GM23338 (cell line): ENCODE measurements around the gene FDXACB1.

Experiments used
- CREB1 ChIP-seq: fragments of 250-450 bp; sonication (Bioruptor Pico); IDR thresholded peaks from 2 replicates; pipeline ENCODE4 v1.5.0; 2020; ENCODE audit warnings: low read depth, mild to moderate bottlenecking, moderate library complexity
- EZH2 ChIP-seq: fragments of 200-600 bp; sonication (generic); IDR thresholded peaks from one replicate; pipeline ENCODE4 v1.8.0; 2017; ENCODE audit warnings: antibody characterized with exemption, mild to moderate bottlenecking, low read depth; ENCODE audit not compliant: unreplicated experiment
- EZH2phosphoT487 ChIP-seq: fragments of 200-600 bp; sonication (generic); IDR thresholded peaks from one replicate; pipeline ENCODE4 v1.8.1; 2018; ENCODE audit warnings: antibody characterized with exemption; ENCODE audit not compliant: unreplicated experiment
- JUNB ChIP-seq: IDR thresholded peaks from one replicate; pipeline ENCODE4 v1.6.1; 2016; ENCODE audit warnings: antibody characterized with exemption; ENCODE audit not compliant: unreplicated experiment
- NANOG ChIP-seq: IDR thresholded peaks from 2 replicates; pipeline ENCODE4 v1.6.1; 2016; ENCODE audit warnings: antibody characterized with exemption, borderline replicate concordance
- POLR2AphosphoS5 ChIP-seq: IDR thresholded peaks from 2 replicates; pipeline ENCODE4 v1.6.1; 2016; ENCODE audit warnings: antibody characterized with exemption, low read depth
- STAT1 ChIP-seq: IDR thresholded peaks from one replicate; pipeline ENCODE4 v1.6.1; 2016; ENCODE audit warnings: antibody characterized with exemption; ENCODE audit not compliant: unreplicated experiment
- ZNF114 ChIP-seq: fragments of 250-450 bp; sonication (Bioruptor Pico); IDR thresholded peaks from 2 replicates; pipeline ENCODE4 v1.5.0; 2020; ENCODE audit warnings: mild to moderate bottlenecking, moderate library complexity
- ZNF331 ChIP-seq: fragments of 250-450 bp; sonication (Bioruptor Pico); IDR thresholded peaks from 2 replicates; pipeline ENCODE4 v1.5.0; 2020; ENCODE audit warnings: low read depth, mild to moderate bottlenecking, moderate library complexity
- TF ChIP-seq, protein P1 (sequence below), 2 experiments: fragments of 200-600 bp in 1 of 2; sonication (generic) in 1 of 2; conservative IDR thresholded peaks; 2 replicates each; pipeline versions ENCODE4 v1.5.1 to v1.6.1; 2016 to 2017; ENCODE audit warnings: antibody characterized with exemption in 2 of 2, low read depth in 2 of 2, mild to moderate bottlenecking in 2 of 2, moderate library complexity in 1 of 2
- TF ChIP-seq, protein P2 (sequence below): IDR thresholded peaks from one replicate; pipeline ENCODE4 v1.6.1; 2018; ENCODE audit warnings: antibody characterized with exemption; ENCODE audit not compliant: unreplicated experiment
- TF ChIP-seq, protein P3 (sequence below): IDR thresholded peaks from 2 replicates; pipeline ENCODE4 v1.6.1; 2016; ENCODE audit warnings: antibody characterized with exemption
- TF ChIP-seq, protein P4 (sequence below): fragments of 250-450 bp; sonication (Bioruptor Pico); IDR thresholded peaks from 2 replicates; pipeline ENCODE4 v1.5.0; 2020; ENCODE audit warnings: mild to moderate bottlenecking, moderate library complexity

DNA sequence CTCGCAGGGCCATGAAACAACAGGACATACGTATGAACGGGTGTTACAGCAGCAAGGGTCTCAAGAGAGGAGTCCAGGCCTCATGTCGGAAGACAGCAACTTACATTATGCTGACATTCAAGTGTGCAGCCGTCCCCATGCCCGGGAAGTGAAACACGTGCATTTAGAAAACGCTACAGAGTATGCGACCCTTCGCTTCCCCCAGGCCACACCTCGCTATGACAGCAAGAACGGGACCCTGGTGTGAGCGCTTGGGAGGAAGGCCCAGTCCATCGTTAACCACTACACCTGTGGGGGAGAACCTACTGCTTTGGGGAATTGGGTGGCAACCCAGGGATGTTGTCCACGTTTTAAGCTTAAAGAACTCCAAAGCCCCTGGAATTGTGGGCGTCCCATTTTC, 47.0 kb upstream of the FDXACB1 start:
- TF ChIP-seq, protein P1, sequence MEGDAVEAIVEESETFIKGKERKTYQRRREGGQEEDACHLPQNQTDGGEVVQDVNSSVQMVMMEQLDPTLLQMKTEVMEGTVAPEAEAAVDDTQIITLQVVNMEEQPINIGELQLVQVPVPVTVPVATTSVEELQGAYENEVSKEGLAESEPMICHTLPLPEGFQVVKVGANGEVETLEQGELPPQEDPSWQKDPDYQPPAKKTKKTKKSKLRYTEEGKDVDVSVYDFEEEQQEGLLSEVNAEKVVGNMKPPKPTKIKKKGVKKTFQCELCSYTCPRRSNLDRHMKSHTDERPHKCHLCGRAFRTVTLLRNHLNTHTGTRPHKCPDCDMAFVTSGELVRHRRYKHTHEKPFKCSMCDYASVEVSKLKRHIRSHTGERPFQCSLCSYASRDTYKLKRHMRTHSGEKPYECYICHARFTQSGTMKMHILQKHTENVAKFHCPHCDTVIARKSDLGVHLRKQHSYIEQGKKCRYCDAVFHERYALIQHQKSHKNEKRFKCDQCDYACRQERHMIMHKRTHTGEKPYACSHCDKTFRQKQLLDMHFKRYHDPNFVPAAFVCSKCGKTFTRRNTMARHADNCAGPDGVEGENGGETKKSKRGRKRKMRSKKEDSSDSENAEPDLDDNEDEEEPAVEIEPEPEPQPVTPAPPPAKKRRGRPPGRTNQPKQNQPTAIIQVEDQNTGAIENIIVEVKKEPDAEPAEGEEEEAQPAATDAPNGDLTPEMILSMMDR (conservative IDR thresholded peaks at IDR 0.05; ENCODE audit: low read depth in 2 of 2), result no peak
- TF ChIP-seq POLR2AphosphoS5 (no peak), EZH2phosphoT487 (no peak), EZH2 (no peak), JUNB (no peak), STAT1 (no peak), ZNF114 (CRISPR knock-in tag) (no peak), CREB1 (no peak), ZNF331 (CRISPR knock-in tag) (no peak), NANOG (no peak)
- TF ChIP-seq, protein P2, sequence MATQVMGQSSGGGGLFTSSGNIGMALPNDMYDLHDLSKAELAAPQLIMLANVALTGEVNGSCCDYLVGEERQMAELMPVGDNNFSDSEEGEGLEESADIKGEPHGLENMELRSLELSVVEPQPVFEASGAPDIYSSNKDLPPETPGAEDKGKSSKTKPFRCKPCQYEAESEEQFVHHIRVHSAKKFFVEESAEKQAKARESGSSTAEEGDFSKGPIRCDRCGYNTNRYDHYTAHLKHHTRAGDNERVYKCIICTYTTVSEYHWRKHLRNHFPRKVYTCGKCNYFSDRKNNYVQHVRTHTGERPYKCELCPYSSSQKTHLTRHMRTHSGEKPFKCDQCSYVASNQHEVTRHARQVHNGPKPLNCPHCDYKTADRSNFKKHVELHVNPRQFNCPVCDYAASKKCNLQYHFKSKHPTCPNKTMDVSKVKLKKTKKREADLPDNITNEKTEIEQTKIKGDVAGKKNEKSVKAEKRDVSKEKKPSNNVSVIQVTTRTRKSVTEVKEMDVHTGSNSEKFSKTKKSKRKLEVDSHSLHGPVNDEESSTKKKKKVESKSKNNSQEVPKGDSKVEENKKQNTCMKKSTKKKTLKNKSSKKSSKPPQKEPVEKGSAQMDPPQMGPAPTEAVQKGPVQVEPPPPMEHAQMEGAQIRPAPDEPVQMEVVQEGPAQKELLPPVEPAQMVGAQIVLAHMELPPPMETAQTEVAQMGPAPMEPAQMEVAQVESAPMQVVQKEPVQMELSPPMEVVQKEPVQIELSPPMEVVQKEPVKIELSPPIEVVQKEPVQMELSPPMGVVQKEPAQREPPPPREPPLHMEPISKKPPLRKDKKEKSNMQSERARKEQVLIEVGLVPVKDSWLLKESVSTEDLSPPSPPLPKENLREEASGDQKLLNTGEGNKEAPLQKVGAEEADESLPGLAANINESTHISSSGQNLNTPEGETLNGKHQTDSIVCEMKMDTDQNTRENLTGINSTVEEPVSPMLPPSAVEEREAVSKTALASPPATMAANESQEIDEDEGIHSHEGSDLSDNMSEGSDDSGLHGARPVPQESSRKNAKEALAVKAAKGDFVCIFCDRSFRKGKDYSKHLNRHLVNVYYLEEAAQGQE, result no peak
- TF ChIP-seq, protein P3, sequence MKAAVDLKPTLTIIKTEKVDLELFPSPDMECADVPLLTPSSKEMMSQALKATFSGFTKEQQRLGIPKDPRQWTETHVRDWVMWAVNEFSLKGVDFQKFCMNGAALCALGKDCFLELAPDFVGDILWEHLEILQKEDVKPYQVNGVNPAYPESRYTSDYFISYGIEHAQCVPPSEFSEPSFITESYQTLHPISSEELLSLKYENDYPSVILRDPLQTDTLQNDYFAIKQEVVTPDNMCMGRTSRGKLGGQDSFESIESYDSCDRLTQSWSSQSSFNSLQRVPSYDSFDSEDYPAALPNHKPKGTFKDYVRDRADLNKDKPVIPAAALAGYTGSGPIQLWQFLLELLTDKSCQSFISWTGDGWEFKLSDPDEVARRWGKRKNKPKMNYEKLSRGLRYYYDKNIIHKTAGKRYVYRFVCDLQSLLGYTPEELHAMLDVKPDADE, result no peak
- TF ChIP-seq, protein P4, sequence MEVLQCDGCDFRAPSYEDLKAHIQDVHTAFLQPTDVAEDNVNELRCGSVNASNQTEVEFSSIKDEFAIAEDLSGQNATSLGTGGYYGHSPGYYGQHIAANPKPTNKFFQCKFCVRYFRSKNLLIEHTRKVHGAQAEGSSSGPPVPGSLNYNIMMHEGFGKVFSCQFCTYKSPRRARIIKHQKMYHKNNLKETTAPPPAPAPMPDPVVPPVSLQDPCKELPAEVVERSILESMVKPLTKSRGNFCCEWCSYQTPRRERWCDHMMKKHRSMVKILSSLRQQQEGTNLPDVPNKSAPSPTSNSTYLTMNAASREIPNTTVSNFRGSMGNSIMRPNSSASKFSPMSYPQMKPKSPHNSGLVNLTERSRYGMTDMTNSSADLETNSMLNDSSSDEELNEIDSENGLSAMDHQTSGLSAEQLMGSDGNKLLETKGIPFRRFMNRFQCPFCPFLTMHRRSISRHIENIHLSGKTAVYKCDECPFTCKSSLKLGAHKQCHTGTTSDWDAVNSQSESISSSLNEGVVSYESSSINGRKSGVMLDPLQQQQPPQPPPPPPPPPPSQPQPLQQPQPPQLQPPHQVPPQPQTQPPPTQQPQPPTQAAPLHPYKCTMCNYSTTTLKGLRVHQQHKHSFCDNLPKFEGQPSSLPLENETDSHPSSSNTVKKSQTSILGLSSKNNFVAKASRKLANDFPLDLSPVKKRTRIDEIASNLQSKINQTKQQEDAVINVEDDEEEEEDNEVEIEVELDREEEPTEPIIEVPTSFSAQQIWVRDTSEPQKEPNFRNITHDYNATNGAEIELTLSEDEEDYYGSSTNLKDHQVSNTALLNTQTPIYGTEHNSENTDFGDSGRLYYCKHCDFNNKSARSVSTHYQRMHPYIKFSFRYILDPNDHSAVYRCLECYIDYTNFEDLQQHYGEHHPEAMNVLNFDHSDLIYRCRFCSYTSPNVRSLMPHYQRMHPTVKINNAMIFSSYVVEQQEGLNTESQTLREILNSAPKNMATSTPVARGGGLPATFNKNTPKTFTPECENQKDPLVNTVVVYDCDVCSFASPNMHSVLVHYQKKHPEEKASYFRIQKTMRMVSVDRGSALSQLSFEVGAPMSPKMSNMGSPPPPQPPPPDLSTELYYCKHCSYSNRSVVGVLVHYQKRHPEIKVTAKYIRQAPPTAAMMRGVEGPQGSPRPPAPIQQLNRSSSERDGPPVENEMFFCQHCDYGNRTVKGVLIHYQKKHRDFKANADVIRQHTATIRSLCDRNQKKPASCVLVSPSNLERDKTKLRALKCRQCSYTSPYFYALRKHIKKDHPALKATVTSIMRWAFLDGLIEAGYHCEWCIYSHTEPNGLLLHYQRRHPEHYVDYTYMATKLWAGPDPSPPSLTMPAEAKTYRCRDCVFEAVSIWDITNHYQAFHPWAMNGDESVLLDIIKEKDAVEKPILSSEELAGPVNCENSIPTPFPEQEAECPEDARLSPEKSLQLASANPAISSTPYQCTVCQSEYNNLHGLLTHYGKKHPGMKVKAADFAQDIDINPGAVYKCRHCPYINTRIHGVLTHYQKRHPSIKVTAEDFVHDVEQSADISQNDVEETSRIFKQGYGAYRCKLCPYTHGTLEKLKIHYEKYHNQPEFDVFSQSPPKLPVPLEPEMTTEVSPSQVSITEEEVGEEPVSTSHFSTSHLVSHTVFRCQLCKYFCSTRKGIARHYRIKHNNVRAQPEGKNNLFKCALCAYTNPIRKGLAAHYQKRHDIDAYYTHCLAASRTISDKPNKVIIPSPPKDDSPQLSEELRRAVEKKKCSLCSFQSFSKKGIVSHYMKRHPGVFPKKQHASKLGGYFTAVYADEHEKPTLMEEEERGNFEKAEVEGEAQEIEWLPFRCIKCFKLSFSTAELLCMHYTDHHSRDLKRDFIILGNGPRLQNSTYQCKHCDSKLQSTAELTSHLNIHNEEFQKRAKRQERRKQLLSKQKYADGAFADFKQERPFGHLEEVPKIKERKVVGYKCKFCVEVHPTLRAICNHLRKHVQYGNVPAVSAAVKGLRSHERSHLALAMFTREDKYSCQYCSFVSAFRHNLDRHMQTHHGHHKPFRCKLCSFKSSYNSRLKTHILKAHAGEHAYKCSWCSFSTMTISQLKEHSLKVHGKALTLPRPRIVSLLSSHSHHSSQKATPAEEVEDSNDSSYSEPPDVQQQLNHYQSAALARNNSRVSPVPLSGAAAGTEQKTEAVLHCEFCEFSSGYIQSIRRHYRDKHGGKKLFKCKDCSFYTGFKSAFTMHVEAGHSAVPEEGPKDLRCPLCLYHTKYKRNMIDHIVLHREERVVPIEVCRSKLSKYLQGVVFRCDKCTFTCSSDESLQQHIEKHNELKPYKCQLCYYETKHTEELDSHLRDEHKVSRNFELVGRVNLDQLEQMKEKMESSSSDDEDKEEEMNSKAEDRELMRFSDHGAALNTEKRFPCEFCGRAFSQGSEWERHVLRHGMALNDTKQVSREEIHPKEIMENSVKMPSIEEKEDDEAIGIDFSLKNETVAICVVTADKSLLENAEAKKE, result no peak
